NB4 (cell line): Measurements from ENCODE around the gene PCSK6.

Source experiments
- MAX ChIP-seq: IDR thresholded peaks from 2 replicates; pipeline ENCODE4 v1.6.1; 2011; ENCODE audit warnings: low read depth, low read length
- MYC ChIP-seq: IDR thresholded peaks from 2 replicates; pipeline ENCODE4 v1.6.1; 2011; ENCODE audit warnings: low read depth, low read length
- POLR2A ChIP-seq: IDR thresholded peaks from 2 replicates; pipeline ENCODE4 v1.6.1; 2011; ENCODE audit warnings: mild to moderate bottlenecking; ENCODE audit not compliant: insufficient read length; ENCODE audit errors: extremely low read depth
- TF ChIP-seq, protein P1 (sequence below): IDR thresholded peaks from one replicate; pipeline ENCODE4 v1.5.1; 2012; ENCODE audit warnings: low read depth, low read length

GRCh38 chr15:101318147-101318819, 171.2 kb downstream of the PCSK6 start:
- TF ChIP-seq POLR2A (no peak), MAX (no peak), MYC (no peak)
- TF ChIP-seq, protein P1, sequence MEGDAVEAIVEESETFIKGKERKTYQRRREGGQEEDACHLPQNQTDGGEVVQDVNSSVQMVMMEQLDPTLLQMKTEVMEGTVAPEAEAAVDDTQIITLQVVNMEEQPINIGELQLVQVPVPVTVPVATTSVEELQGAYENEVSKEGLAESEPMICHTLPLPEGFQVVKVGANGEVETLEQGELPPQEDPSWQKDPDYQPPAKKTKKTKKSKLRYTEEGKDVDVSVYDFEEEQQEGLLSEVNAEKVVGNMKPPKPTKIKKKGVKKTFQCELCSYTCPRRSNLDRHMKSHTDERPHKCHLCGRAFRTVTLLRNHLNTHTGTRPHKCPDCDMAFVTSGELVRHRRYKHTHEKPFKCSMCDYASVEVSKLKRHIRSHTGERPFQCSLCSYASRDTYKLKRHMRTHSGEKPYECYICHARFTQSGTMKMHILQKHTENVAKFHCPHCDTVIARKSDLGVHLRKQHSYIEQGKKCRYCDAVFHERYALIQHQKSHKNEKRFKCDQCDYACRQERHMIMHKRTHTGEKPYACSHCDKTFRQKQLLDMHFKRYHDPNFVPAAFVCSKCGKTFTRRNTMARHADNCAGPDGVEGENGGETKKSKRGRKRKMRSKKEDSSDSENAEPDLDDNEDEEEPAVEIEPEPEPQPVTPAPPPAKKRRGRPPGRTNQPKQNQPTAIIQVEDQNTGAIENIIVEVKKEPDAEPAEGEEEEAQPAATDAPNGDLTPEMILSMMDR, result no peak
